ENCODE data around the gene ADGRG1.

Gene ADGRG1

DNA sequence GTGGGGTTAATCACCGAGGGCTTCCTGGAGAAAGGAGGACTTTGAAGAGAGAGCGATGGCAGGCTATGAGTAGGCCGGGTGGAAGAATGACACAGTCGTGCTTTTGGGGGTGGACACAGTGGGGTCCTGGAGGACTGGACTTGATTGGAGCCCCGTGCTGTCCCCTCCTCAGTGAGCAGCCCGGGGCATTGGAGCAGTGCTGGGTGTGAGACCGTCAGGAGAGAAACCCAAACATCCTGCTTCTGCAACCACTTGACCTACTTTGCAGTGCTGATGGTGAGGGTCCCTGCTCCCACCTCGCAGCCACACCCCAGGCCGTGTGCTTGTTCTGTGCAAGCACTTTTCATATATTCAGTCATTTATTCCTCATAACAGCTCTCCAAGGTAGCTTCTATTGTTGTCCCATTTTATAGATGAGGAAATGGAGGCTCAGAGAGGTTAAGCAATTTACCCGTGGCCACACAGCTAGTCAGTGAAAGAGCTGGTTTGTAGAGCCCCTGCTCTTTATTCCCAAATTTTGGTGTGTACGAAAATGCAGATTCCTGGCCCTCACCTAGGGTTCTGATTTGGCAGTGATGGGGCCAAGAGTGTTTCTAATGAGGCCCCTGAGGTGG, 28.0 kb downstream of the ADGRG1 start:
- H4K8ac ChIP-seq (ENCODE audit: low read depth, low read length): no peak overlapping the region
- H2AFZ ChIP-seq (ENCODE audit: low read length): no peak overlapping the region
- no peak overlapping the region for H3K27ac ChIP-seq (replicated peaks; ENCODE audit: low read length)
- H3K9ac ChIP-seq (ENCODE audit: low read depth, low read length, poor library complexity): no peak overlapping the region
- no peak overlapping the region for H2BK120ac ChIP-seq (ENCODE audit: low read depth, low read length)
- H3K4me2 ChIP-seq (ENCODE audit: insufficient read depth, low read length, poor library complexity, severe bottlenecking): no peak overlapping the region
- H3K79me1 ChIP-seq (ENCODE audit: low read depth, low read length): no peaks in the 10 kb centered on the region
- no peak overlapping the region for H2BK15ac ChIP-seq (ENCODE audit: low read length)
- no peak for DNase-seq (ENCODE audit: low spot score)
- no peaks in the 10 kb centered on the region for H3K9me3 ChIP-seq (replicated peaks in 1 of 2; ENCODE audit: control insufficient read depth in 2 of 2, insufficient read depth in 1 of 2, low read depth in 1 of 2, low read length in 2 of 2)
- H2BK5ac ChIP-seq (ENCODE audit: low read length): no peak overlapping the region
- WGBS, 2 donors (ENCODE audit: extremely low coverage in 2 of 2, insufficient read length in 2 of 2, insufficient replicate concordance in 1 of 2): no CpG with 5 or more reads among the region's 11 CpGs
- H3K23ac ChIP-seq (ENCODE audit: low read depth, low read length, poor library complexity): peak overlapping the region; percentile 57
- no peak overlapping the region for H3K14ac ChIP-seq (ENCODE audit: low read length)
- no peaks in the 10 kb centered on the region for H3K27me3 ChIP-seq (ENCODE audit: control insufficient read depth in 3 of 3, insufficient read depth in 3 of 3, low read depth in 1 of 3, low read length in 3 of 3)
- H3K18ac ChIP-seq (ENCODE audit: low read length): no peak overlapping the region
- H2AK5ac ChIP-seq (ENCODE audit: low read depth, low read length): no peak overlapping the region
- no peak overlapping the region for H3K4ac ChIP-seq (ENCODE audit: low read length)
- H4K91ac ChIP-seq (ENCODE audit: low read depth, low read length, poor library complexity): no peak overlapping the region
- no peak overlapping the region for H3K4me3 ChIP-seq (ENCODE audit: low read length in 2 of 2)
- H2BK12ac ChIP-seq (ENCODE audit: low read length): no peak overlapping the region
- peaks cover 11 to 14% of the 10 kb centered on the region in 2 donors for H3K4me1 ChIP-seq (ENCODE audit: control insufficient read depth in 2 of 2, insufficient read depth in 1 of 2, low read depth in 1 of 2, low read length in 2 of 2)
- H3K36me3 ChIP-seq (replicated peaks in 1 of 2; ENCODE audit: control insufficient read depth in 2 of 2, insufficient read depth in 2 of 2, low read length in 2 of 2): peaks cover 57 to 63% of the 10 kb centered on the region in 2 donors

DNA sequence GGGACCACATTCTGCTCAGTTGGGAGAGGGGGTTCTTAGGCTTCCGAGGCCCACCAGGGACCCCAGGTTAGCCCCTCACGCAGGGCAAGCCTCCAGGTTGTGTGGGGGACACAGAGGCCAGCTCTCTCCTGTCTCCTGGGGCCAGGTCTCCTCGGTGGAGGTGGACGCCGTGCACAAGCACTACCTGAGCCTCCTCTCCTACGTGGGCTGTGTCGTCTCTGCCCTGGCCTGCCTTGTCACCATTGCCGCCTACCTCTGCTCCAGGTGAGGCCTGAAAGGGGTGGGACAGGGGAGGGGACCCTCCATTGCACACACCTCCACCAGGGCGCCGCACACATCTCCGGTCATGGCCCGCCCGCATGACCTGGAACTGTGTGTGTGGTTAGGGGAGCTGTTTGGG, 28.8 kb downstream of the ADGRG1 start:
- H3K4me3 ChIP-seq (ENCODE audit: low read length in 2 of 2): no peak overlapping the region
- WGBS, 2 donors (ENCODE audit: extremely low coverage in 2 of 2, insufficient read length in 2 of 2, insufficient replicate concordance in 1 of 2): no CpG with 5 or more reads among the region's 13 CpGs
- H2BK15ac ChIP-seq (ENCODE audit: low read length): no peak overlapping the region
- H3K27ac ChIP-seq (replicated peaks; ENCODE audit: low read length): no peak overlapping the region
- H3K23ac ChIP-seq (ENCODE audit: low read depth, low read length, poor library complexity): peak overlapping the region; percentile 60
- H3K9me3 ChIP-seq (replicated peaks in 1 of 2; ENCODE audit: control insufficient read depth in 2 of 2, insufficient read depth in 1 of 2, low read depth in 1 of 2, low read length in 2 of 2): no peaks in the 10 kb centered on the region
- no peak overlapping the region for H3K4ac ChIP-seq (ENCODE audit: low read length)
- H3K4me1 ChIP-seq (ENCODE audit: control insufficient read depth in 2 of 2, insufficient read depth in 1 of 2, low read depth in 1 of 2, low read length in 2 of 2): peaks cover 11 to 14% of the 10 kb centered on the region in 2 donors
- H2AK5ac ChIP-seq (ENCODE audit: low read depth, low read length): no peak overlapping the region
- H3K79me1 ChIP-seq (ENCODE audit: low read depth, low read length): no peaks in the 10 kb centered on the region
- no peak for DNase-seq (ENCODE audit: low spot score)
- no peak overlapping the region for H4K91ac ChIP-seq (ENCODE audit: low read depth, low read length, poor library complexity)
- no peaks in the 10 kb centered on the region for H3K27me3 ChIP-seq (ENCODE audit: control insufficient read depth in 3 of 3, insufficient read depth in 3 of 3, low read depth in 1 of 3, low read length in 3 of 3)
- no peak overlapping the region for H3K4me2 ChIP-seq (ENCODE audit: insufficient read depth, low read length, poor library complexity, severe bottlenecking)
- no peak overlapping the region for H3K18ac ChIP-seq (ENCODE audit: low read length)
- H4K8ac ChIP-seq (ENCODE audit: low read depth, low read length): no peak overlapping the region
- no peak overlapping the region for H3K14ac ChIP-seq (ENCODE audit: low read length)
- H2BK12ac ChIP-seq (ENCODE audit: low read length): no peak overlapping the region
- H2BK5ac ChIP-seq (ENCODE audit: low read length): no peak overlapping the region
- H3K36me3 ChIP-seq (replicated peaks in 1 of 2; ENCODE audit: control insufficient read depth in 2 of 2, insufficient read depth in 2 of 2, low read length in 2 of 2): peaks cover 57 to 63% of the 10 kb centered on the region in 2 donors
- no peak overlapping the region for H2BK120ac ChIP-seq (ENCODE audit: low read depth, low read length)
- H3K9ac ChIP-seq (ENCODE audit: low read depth, low read length, poor library complexity): no peak overlapping the region
- no peak overlapping the region for H2AFZ ChIP-seq (ENCODE audit: low read length)

DNA sequence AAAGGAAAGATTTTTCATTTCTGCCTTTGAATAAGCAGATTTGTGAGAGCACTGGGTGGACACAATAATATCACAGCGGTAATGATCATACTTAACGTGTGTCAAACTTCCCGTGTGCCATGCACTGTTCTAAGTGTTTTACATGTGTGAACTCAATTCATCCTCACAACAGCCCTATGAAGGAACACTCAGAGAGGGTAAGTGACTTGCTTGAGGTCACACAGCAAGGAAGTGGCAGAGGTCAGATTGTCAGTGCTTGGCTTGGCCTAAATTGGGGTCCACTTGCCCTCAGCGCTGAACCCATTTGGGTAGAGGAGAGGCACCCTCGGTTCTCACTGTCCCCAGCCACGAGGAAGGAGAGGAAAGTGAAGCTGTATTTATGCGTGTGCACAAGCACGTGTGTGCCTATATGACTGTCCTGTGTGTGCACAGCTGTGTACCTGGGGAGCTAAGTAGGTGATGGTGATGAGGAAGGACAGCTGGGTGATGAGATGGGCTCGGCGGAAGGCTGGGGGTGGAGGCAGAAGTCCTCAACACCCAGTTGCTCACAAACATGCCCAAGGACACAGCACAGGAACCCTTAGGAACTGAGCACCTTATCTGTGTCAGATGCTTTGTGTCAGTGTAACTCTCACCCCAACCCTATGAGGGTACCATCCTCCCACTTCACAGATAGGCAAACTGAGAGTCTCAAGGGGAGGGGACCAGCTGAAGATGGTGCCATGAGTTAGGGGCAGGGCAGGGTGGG, 29.9 kb downstream of the ADGRG1 start:
- no peak overlapping the region for H3K14ac ChIP-seq (ENCODE audit: low read length)
- no peak for DNase-seq (ENCODE audit: low spot score)
- no peak overlapping the region for H3K27ac ChIP-seq (replicated peaks; ENCODE audit: low read length)
- H3K4me2 ChIP-seq (ENCODE audit: insufficient read depth, low read length, poor library complexity, severe bottlenecking): no peak overlapping the region
- H4K8ac ChIP-seq (ENCODE audit: low read depth, low read length): no peak overlapping the region
- no peak overlapping the region for H2BK15ac ChIP-seq (ENCODE audit: low read length)
- H4K91ac ChIP-seq (ENCODE audit: low read depth, low read length, poor library complexity): no peak overlapping the region
- H3K27me3 ChIP-seq (ENCODE audit: control insufficient read depth in 3 of 3, insufficient read depth in 3 of 3, low read depth in 1 of 3, low read length in 3 of 3): no peaks in the 10 kb centered on the region
- peak overlapping the region in 1 of 2 donors; percentile 2 for H3K4me3 ChIP-seq (ENCODE audit: low read length in 2 of 2)
- no peak overlapping the region for H3K4ac ChIP-seq (ENCODE audit: low read length)
- no peaks in the 10 kb centered on the region for H3K79me1 ChIP-seq (ENCODE audit: low read depth, low read length)
- peak overlapping the region; percentile 17 for H3K9ac ChIP-seq (ENCODE audit: low read depth, low read length, poor library complexity)
- no peak overlapping the region for H3K23ac ChIP-seq (ENCODE audit: low read depth, low read length, poor library complexity)
- no peak overlapping the region for H2BK120ac ChIP-seq (ENCODE audit: low read depth, low read length)
- H2BK5ac ChIP-seq (ENCODE audit: low read length): no peak overlapping the region
- peaks cover 7 to 10% of the 10 kb centered on the region in 2 donors for H3K4me1 ChIP-seq (ENCODE audit: control insufficient read depth in 2 of 2, insufficient read depth in 1 of 2, low read depth in 1 of 2, low read length in 2 of 2)
- no peak overlapping the region for H2BK12ac ChIP-seq (ENCODE audit: low read length)
- H3K9me3 ChIP-seq (replicated peaks in 1 of 2; ENCODE audit: control insufficient read depth in 2 of 2, insufficient read depth in 1 of 2, low read depth in 1 of 2, low read length in 2 of 2): no peaks in the 10 kb centered on the region
- no peak overlapping the region for H2AK5ac ChIP-seq (ENCODE audit: low read depth, low read length)
- no peak overlapping the region for H2AFZ ChIP-seq (ENCODE audit: low read length)
- H3K36me3 ChIP-seq (replicated peaks in 1 of 2; ENCODE audit: control insufficient read depth in 2 of 2, insufficient read depth in 2 of 2, low read length in 2 of 2): peaks cover 60 to 73% of the 10 kb centered on the region in 2 donors
- no CpG with 5 or more reads among the region's 10 CpGs for WGBS, 2 donors (ENCODE audit: extremely low coverage in 2 of 2, insufficient read length in 2 of 2, insufficient replicate concordance in 1 of 2)
- no peak overlapping the region for H3K18ac ChIP-seq (ENCODE audit: low read length)

DNA sequence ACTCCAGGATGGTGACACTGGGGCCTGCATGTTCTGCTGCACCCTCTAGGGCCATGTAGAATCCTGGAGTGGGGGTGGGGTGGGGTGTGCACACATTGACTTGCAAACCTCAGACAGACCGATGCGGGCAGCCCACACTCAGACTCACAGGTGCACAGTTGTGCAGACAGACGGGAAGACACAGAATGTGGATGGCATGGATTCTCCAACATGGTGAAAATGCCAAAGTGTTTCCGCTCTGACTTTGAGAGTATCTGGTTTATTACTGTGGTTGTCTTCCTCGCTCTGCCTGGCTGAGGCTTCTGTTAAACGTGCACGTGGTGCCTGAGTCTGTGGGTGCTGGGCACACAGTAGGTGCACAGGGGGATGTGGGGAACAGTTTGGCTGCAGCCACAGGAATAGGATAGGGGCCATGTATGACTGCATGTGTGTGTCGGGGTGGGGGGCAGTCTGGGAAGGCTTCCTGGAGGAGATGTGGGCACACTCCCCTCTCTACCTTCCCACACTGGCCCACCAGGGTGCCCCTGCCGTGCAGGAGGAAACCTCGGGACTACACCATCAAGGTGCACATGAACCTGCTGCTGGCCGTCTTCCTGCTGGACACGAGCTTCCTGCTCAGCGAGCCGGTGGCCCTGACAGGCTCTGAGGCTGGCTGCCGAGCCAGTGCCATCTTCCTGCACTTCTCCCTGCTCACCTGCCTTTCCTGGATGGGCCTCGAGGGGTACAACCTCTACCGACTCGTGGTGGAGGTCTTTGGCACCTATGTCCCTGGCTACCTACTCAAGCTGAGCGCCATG, 30.6 kb downstream of the ADGRG1 start:
- no peak overlapping the region for H4K91ac ChIP-seq (ENCODE audit: low read depth, low read length, poor library complexity)
- WGBS, 2 donors (ENCODE audit: extremely low coverage in 2 of 2, insufficient read length in 2 of 2, insufficient replicate concordance in 1 of 2): no CpG with 5 or more reads among the region's 19 CpGs
- no peak overlapping the region for H2BK5ac ChIP-seq (ENCODE audit: low read length)
- H3K9me3 ChIP-seq (replicated peaks in 1 of 2; ENCODE audit: control insufficient read depth in 2 of 2, insufficient read depth in 1 of 2, low read depth in 1 of 2, low read length in 2 of 2): no peaks in the 10 kb centered on the region
- H3K9ac ChIP-seq (ENCODE audit: low read depth, low read length, poor library complexity): no peak overlapping the region
- no peak overlapping the region for H3K4ac ChIP-seq (ENCODE audit: low read length)
- no peaks in the 10 kb centered on the region for H3K79me1 ChIP-seq (ENCODE audit: low read depth, low read length)
- no peak overlapping the region for H4K8ac ChIP-seq (ENCODE audit: low read depth, low read length)
- no peak overlapping the region for H2AK5ac ChIP-seq (ENCODE audit: low read depth, low read length)
- H3K14ac ChIP-seq (ENCODE audit: low read length): peak overlapping the region; percentile 17
- H3K4me3 ChIP-seq (ENCODE audit: low read length in 2 of 2): no peak overlapping the region
- peaks cover 0 to 2% of the 10 kb centered on the region in 2 donors for H3K4me1 ChIP-seq (ENCODE audit: control insufficient read depth in 2 of 2, insufficient read depth in 1 of 2, low read depth in 1 of 2, low read length in 2 of 2)
- no peak for DNase-seq (ENCODE audit: low spot score)
- no peak overlapping the region for H3K27ac ChIP-seq (replicated peaks; ENCODE audit: low read length)
- no peaks in the 10 kb centered on the region for H3K27me3 ChIP-seq (ENCODE audit: control insufficient read depth in 3 of 3, insufficient read depth in 3 of 3, low read depth in 1 of 3, low read length in 3 of 3)
- H2BK120ac ChIP-seq (ENCODE audit: low read depth, low read length): no peak overlapping the region
- no peak overlapping the region for H2AFZ ChIP-seq (ENCODE audit: low read length)
- H2BK15ac ChIP-seq (ENCODE audit: low read length): no peak overlapping the region
- no peak overlapping the region for H3K23ac ChIP-seq (ENCODE audit: low read depth, low read length, poor library complexity)
- no peak overlapping the region for H3K18ac ChIP-seq (ENCODE audit: low read length)
- H2BK12ac ChIP-seq (ENCODE audit: low read length): no peak overlapping the region
- peaks cover 63 to 74% of the 10 kb centered on the region in 2 donors for H3K36me3 ChIP-seq (replicated peaks in 1 of 2; ENCODE audit: control insufficient read depth in 2 of 2, insufficient read depth in 2 of 2, low read length in 2 of 2)
- H3K4me2 ChIP-seq (ENCODE audit: insufficient read depth, low read length, poor library complexity, severe bottlenecking): no peak overlapping the region

Measured in neuronal stem cell (in vitro differentiated cells).